Endothelial cell (in vitro differentiated cells): ENCODE measurements around the gene ATAD3A. TPM values are rescaled to one million over a fixed set of nuclear protein-coding genes. Genes with fewer than 3 reads are reported as not detected.
A peak's percentile ranks its signal among the peaks of the same experiment; 100 is the strongest.
"Not testable (repeated sequence)": the region's sequence is repeated elsewhere in the genome, so short reads cannot be mapped to it uniquely, and the experiment has no call there.

Experiments used
- DNase-seq: peaks from one replicate; pipeline ENCODE4 v3.0.0; 2021; ENCODE audit warnings: low spot score
- H3K27ac Mint-ChIP-seq: one replicate; pipeline ENCODE4 v1.8.0; 2021; ENCODE audit warnings: mixed read lengths, inconsistent platforms; ENCODE audit not compliant: unreplicated experiment
- H3K27me3 Mint-ChIP-seq: one replicate; pipeline ENCODE4 v1.8.0; 2021; ENCODE audit warnings: mild to moderate bottlenecking, moderate library complexity, mixed read lengths, inconsistent platforms; ENCODE audit not compliant: unreplicated experiment
- H3K36me3 Mint-ChIP-seq: one replicate; pipeline ENCODE4 v1.8.0; 2021; ENCODE audit warnings: mild to moderate bottlenecking, low read depth, mixed read lengths, inconsistent platforms; ENCODE audit not compliant: unreplicated experiment
- H3K4me1 Mint-ChIP-seq: one replicate; pipeline ENCODE4 v1.8.0; 2021; ENCODE audit warnings: mild to moderate bottlenecking, mixed read lengths, inconsistent platforms; ENCODE audit not compliant: unreplicated experiment
- H3K4me3 Mint-ChIP-seq: one replicate; pipeline ENCODE4 v1.8.0; 2021; ENCODE audit warnings: mild to moderate bottlenecking, mixed read lengths, inconsistent platforms; ENCODE audit not compliant: unreplicated experiment
- H3K9me3 Mint-ChIP-seq: one replicate; pipeline ENCODE4 v1.8.0; 2021; ENCODE audit warnings: mixed read lengths, inconsistent platforms; ENCODE audit not compliant: unreplicated experiment
- long read RNA-seq: library from polyadenylated mRNA; unstranded; transcript quantifications from one replicate; pipeline ENCODE4 v2.0.0, GENCODE V29; 2020; ENCODE audit not compliant: unreplicated experiment
- total RNA-seq: library from RNA; stranded (reverse); fragmentation: NEBNext Ultra II Directional; extraction: Animal tissue kit (Norgen Biotek cat#: 25700); gene quantifications from one replicate; pipeline ENCODE4 v1.2.1, GENCODE V29; 2021; ENCODE audit not compliant: unreplicated experiment
- TF ChIP-seq, protein P1 (sequence below): fragments of 200-600 bp; sonication (generic); IDR thresholded peaks from one replicate; pipeline ENCODE4 v1.5.0; 2021; ENCODE audit warnings: antibody characterized with exemption; ENCODE audit not compliant: unreplicated experiment

ATAD3A gene
- 30.4 TPM for total RNA-seq
- long read RNA-seq, transcript ATAD3A-203 (16 exons, 2,492 nt): major isoform, 18 of 24 reads
- long read RNA-seq, partial matches to known transcripts: 3 of 24 reads
- long read RNA-seq, other reads (novel, unspliced or antisense): 3 of 24 reads

DNA sequence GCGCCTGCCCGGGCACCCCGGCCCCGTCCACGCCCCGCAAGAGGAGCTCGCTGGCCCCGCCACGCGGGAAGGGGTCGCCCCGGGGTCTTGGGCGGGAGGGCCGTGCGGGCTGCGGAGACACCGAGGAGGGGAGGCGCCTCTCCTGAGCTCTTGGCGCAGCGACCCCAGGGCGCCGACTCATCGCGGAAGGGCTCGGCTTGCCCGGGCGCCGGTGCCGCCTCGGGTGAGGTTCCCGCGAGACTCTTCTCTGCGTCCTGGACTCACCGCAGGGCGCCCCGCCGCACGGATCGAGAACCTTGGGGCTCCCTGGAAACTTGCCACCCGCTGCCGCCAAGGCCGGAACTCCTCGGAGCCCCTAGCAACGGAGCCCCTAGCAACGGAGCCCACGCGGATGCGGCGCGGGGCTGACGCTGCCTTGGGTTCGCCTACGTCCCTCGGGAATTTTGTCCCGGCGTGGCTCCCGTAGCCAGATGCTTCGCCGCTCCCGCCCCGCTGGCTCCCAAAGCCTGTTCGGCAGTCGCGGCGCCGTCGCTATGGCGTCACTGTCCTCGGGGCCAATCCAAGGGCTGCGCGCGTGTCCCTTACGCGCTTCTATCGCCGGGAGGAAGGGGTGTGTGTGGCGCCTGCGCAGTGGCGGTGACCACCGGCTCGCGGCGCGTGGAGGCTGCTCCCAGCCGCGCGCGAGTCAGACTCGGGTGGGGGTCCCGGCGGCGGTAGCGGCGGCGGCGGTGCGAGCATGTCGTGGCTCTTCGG is at the start of gene ATAD3A:
Gene ATAD3A, plus strand, starts transcription at position 630 of the 753 bp plus-strand sequence. Its CDS starts 107 bp downstream, at position 737.
- DNase-seq: peak; percentile 96
- H3K4me3 Mint-ChIP-seq: peak within 1 kb of the TSS; percentile 98
- peak within 1 kb of the TSS; percentile 95 for H3K27ac Mint-ChIP-seq
- peaks cover 6% of the 10 kb centered on the region for H3K36me3 Mint-ChIP-seq
- TF ChIP-seq, protein P1, sequence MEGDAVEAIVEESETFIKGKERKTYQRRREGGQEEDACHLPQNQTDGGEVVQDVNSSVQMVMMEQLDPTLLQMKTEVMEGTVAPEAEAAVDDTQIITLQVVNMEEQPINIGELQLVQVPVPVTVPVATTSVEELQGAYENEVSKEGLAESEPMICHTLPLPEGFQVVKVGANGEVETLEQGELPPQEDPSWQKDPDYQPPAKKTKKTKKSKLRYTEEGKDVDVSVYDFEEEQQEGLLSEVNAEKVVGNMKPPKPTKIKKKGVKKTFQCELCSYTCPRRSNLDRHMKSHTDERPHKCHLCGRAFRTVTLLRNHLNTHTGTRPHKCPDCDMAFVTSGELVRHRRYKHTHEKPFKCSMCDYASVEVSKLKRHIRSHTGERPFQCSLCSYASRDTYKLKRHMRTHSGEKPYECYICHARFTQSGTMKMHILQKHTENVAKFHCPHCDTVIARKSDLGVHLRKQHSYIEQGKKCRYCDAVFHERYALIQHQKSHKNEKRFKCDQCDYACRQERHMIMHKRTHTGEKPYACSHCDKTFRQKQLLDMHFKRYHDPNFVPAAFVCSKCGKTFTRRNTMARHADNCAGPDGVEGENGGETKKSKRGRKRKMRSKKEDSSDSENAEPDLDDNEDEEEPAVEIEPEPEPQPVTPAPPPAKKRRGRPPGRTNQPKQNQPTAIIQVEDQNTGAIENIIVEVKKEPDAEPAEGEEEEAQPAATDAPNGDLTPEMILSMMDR: no peak
- H3K4me1 Mint-ChIP-seq: peaks cover 8% of the 10 kb centered on the region
- peaks cover 9% of the 10 kb centered on the region for H3K27me3 Mint-ChIP-seq
- no peaks in the 10 kb centered on the region for H3K9me3 Mint-ChIP-seq

DNA sequence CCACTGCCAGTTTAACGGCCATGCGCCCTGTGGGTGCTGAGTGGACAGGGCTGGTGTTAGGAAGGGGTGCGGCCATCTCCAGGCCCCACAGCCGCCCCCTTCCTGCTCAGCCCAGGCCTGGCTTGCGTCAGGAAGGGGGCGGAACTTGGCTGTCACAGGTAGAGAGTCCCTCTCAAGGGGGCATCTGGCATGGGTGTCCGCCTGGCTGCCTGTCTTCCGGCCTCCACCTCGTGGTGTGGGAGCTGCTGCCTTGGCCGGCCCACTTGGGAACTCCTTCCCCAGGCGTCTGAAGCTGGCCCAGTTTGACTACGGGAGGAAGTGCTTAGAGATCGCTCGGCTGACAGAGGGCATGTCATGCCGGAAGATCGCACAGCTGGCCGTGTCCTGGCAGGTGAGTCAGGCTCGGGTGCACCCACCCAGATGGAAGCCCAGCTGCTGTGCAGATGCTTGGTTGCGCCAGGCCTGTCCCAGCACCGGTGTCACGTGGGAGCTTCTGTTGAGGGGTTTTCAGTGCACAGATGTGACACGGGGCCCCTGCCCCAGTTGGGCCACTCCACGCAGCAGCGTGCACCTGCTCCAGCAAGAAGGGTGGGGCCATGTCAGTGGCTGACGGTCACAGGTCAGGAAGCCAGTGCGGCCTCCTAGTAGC is 49.5 kb upstream of the ATAD3A start:
- Mint-ChIP-seq H3K9me3 (no peaks in the 10 kb centered on the region), H3K36me3 (no peaks in the 10 kb centered on the region), H3K4me1 (no peaks in the 10 kb centered on the region), H3K27ac (no peak overlapping the region), H3K27me3 (no peaks in the 10 kb centered on the region), H3K4me3 (no peak overlapping the region)
- no peak for DNase-seq
- TF ChIP-seq, protein P1: no peak

- TF ChIP-seq, protein P1: no peak
- Mint-ChIP-seq H3K9me3 (no peaks in the 10 kb centered on the region), H3K36me3 (no peaks in the 10 kb centered on the region), H3K27ac (no peak overlapping the region), H3K4me3 (no peak overlapping the region), H3K27me3 (no peaks in the 10 kb centered on the region), H3K4me1 (no peaks in the 10 kb centered on the region)
- no peak for DNase-seq
These were observed 48.6 kb upstream of the ATAD3A start for GRCh38 chr1:1463312-1463711.

DNA sequence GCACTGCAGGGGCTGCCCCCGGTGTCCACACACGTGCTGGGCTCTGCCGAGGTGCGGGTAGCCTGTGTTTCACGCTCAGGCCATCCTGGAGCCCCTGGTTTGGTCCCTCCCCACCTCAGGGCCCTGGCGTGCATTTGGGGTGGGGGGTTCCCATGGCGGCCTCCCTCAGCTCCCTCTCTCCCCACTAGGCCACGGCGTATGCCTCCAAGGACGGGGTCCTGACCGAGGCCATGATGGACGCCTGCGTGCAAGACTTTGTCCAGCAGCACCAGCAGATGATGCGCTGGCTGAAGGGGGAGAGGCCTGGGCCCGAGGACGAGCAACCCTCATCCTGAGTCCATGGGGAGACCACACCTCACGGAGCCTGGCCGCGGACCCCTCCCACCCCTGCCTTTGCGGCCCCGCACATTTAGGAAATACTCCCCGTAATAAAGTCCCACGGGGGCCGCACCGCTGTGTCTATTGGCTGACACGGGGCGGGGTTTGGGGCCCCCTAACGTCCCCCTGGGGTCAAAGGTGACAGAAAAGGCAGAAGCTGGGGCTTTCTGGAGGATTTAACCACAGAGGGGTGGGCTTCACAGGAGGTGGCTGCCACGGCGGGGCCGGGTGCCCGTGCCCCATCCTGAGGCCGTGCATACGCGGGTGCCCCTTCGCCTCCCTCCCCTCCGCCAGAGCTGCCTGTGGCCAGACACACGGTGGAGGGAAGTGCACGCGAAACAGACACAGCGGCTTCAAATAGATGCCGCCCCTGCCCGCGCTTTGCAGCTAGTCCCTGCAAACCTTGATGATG is 43.6 kb upstream of the ATAD3A start:
- not testable (repeated sequence) for DNase-seq, H3K27me3 Mint-ChIP-seq, H3K27ac Mint-ChIP-seq, H3K4me3 Mint-ChIP-seq, H3K36me3 Mint-ChIP-seq, H3K9me3 Mint-ChIP-seq
- peaks cover 11% of the 10 kb centered on the region for H3K4me1 Mint-ChIP-seq

- TF ChIP-seq, protein P1: no peak
- peak overlapping the region; percentile 74 for H3K27ac Mint-ChIP-seq
- peaks cover 9% of the 10 kb centered on the region for H3K27me3 Mint-ChIP-seq
These were observed 41.2 kb upstream of the ATAD3A start for GRCh38 chr1:1470626-1471388.

More at GRCh38 chr1:1470626-1471388, 41.2 kb upstream of the ATAD3A start:
- peak overlapping the region; percentile 95 for H3K4me3 Mint-ChIP-seq
- H3K4me1 Mint-ChIP-seq: peaks cover 11% of the 10 kb centered on the region
- H3K36me3 Mint-ChIP-seq: no peaks in the 10 kb centered on the region
- no peaks in the 10 kb centered on the region for H3K9me3 Mint-ChIP-seq
- no peak for DNase-seq
